Raji (cell line): ENCODE data around the gene HSPB7.

Experiments
- POLR2A ChIP-seq: IDR thresholded peaks from 2 replicates; pipeline ENCODE4 v1.6.1; 2011; ENCODE audit warnings: low read depth, low read length, control low read depth; ENCODE audit not compliant: insufficient read depth

Gene HSPB7

DNA sequence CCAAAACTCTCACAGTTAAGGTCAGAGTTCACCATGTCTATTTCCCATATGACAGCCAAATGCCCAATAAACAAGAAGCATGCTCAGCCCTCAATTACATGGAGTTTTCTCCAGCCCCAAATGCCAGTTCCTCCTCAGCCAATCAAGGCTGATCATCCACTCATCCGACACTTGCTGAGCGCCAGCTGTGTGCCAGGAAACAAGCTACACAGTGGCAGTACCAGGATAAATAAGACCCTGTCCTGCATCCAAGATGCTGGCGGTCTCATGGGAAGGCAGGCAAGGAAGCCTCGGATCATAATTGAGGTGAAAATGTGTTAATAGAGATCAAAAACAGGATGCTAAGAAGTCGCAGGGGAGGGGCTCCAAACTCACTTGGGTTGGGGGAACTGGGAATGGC lies 49.7 kb downstream of the HSPB7 start:
- no peak for TF ChIP-seq POLR2A

DNA sequence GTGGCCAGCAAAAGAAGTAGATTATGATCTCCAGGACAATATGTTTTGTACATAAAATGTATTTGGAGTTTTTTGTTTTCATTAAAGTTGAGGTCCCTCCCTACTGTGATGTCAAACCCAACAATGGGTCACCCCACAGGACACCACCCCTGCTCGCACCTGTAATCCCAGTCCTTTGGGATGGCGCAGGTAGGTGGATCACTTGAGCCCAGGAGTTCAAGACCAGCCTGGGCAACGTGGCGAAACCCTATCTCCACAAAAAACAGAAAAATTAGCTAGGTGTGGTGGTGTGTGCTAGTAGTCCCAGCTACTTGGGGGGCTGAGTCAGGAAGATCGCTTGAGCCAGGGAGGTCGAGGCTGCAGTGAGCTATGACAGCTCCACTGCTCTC lies 50.9 kb downstream of the HSPB7 start:
- no peak for TF ChIP-seq POLR2A

GRCh38 chr1:15966081-15966955 lies 51.5 kb downstream of the HSPB7 start:
- TF ChIP-seq POLR2A, result no peak

GRCh38 chr1:15965228-15965767 lies 52.5 kb downstream of the HSPB7 start:
- TF ChIP-seq POLR2A, result no peak
